WTC11 (cell line): ENCODE data around the gene PGK2. TPM values are rescaled to one million over a fixed set of nuclear protein-coding genes. Genes with fewer than 3 reads are reported as not detected.

Source experiments
- ATAC-seq: fragments of 200-7000 bp; cut with Tn5 transposase; 2 replicates; pipeline ENCODE4 v1.10.0; 2021; ENCODE audit warnings: mild to moderate bottlenecking, moderate library complexity
- CTCF ChIA-PET: fragments of 300-600 bp; sonication (Branson Sonifier 250); formaldehyde crosslinking; loops from one replicate; lab custom pipeline; 2021; ENCODE audit warnings: antibody characterized with exemption; lab: Charles Lee
- POLR2A ChIA-PET: fragments of 350-600 bp; sonication (Branson Sonifier 250); formaldehyde crosslinking; loops from one replicate; lab custom pipeline; 2021; ENCODE audit warnings: antibody characterized with exemption; lab: Charles Lee
- DNase-seq: peaks from one replicate; pipeline ENCODE4 v3.0.0; 2021; ENCODE audit warnings: low spot score
- H3K27ac Mint-ChIP-seq: 2 replicates; pipeline ENCODE4 v1.8.0; 2021; ENCODE audit warnings: mixed read lengths
- H3K27me3 Mint-ChIP-seq: 2 replicates; pipeline ENCODE4 v1.8.0; 2021; ENCODE audit warnings: low read depth, mild to moderate bottlenecking, moderate library complexity, mixed read lengths
- H3K36me3 Mint-ChIP-seq: 2 replicates; pipeline ENCODE4 v1.8.0; 2021; ENCODE audit warnings: mixed read lengths
- H3K4me1 Mint-ChIP-seq: 2 replicates; pipeline ENCODE4 v1.8.0; 2022; ENCODE audit warnings: mixed read lengths
- H3K4me3 Mint-ChIP-seq: 2 replicates; pipeline ENCODE4 v1.8.0; 2021; ENCODE audit warnings: mild to moderate bottlenecking, moderate library complexity, mixed read lengths
- H3K9me3 Mint-ChIP-seq: 2 replicates; pipeline ENCODE4 v1.8.0; 2021; ENCODE audit warnings: mixed read lengths
- CBFB ChIP-seq: sonication (generic); formaldehyde crosslinking; IDR thresholded peaks from 2 replicates; pipeline ENCODE4 v1.8.1; 2022; ENCODE audit warnings: mild to moderate bottlenecking, low read depth, missing genetic modification reagents
- ESRRA ChIP-seq: sonication (generic); formaldehyde crosslinking; IDR thresholded peaks from 2 replicates; pipeline ENCODE4 v1.8.1; 2022; ENCODE audit warnings: mild to moderate bottlenecking, missing genetic modification reagents, borderline replicate concordance
- ETV6 ChIP-seq: sonication (generic); formaldehyde crosslinking; IDR thresholded peaks from 2 replicates; pipeline ENCODE4 v1.8.1; 2022; ENCODE audit warnings: mild to moderate bottlenecking, missing genetic modification reagents
- GABPB1 ChIP-seq: sonication (generic); formaldehyde crosslinking; IDR thresholded peaks from 2 replicates; pipeline ENCODE4 v1.8.1; 2023; ENCODE audit warnings: mild to moderate bottlenecking, missing genetic modification reagents
- GTF2I ChIP-seq: fragments of 250-450 bp; sonication (Bioruptor Pico); conservative IDR thresholded peaks from 2 replicates; pipeline ENCODE4 v1.4.0; 2021; ENCODE audit warnings: mild to moderate bottlenecking
- RORB ChIP-seq: fragments of 250-450 bp; sonication (Bioruptor Pico); IDR thresholded peaks from 2 replicates; pipeline ENCODE4 v1.9.0; 2021; ENCODE audit warnings: mild to moderate bottlenecking
- SMAD4 ChIP-seq: sonication (generic); formaldehyde crosslinking; IDR thresholded peaks from 2 replicates; pipeline ENCODE4 v1.8.0; 2022; ENCODE audit warnings: mild to moderate bottlenecking, missing genetic modification reagents
- TCF7 ChIP-seq: sonication (generic); formaldehyde crosslinking; IDR thresholded peaks from 2 replicates; pipeline ENCODE4 v1.8.0; 2022; ENCODE audit warnings: mild to moderate bottlenecking, low read depth, missing genetic modification reagents, moderate library complexity
- TP53 ChIP-seq: sonication (generic); formaldehyde crosslinking; IDR thresholded peaks from 2 replicates; pipeline ENCODE4 v1.8.1; 2023; ENCODE audit warnings: mild to moderate bottlenecking, missing genetic modification reagents
- ZNF671 ChIP-seq: fragments of 250-450 bp; sonication (Bioruptor Pico); IDR thresholded peaks from 2 replicates; pipeline ENCODE4 v1.8.0; 2021; ENCODE audit warnings: mild to moderate bottlenecking
- total RNA-seq: library from RNA; stranded (reverse); gene quantifications from 3 replicates; pipeline ENCODE4 v1.2.3, GENCODE V29; 2021
- TF ChIP-seq, protein P1 (sequence below): sonication (generic); formaldehyde crosslinking; IDR thresholded peaks from 2 replicates; pipeline ENCODE4 v1.8.0; 2022; ENCODE audit warnings: mild to moderate bottlenecking, missing genetic modification reagents
- TF ChIP-seq, protein P2 (sequence below): sonication (generic); formaldehyde crosslinking; IDR thresholded peaks from 2 replicates; pipeline ENCODE4 v1.8.0; 2022; ENCODE audit warnings: mild to moderate bottlenecking, missing genetic modification reagents
- TF ChIP-seq, protein P3 (sequence below): sonication (generic); formaldehyde crosslinking; conservative IDR thresholded peaks from 2 replicates; pipeline ENCODE4 v1.8.1; 2022; ENCODE audit warnings: mild to moderate bottlenecking, missing genetic modification reagents
- TF ChIP-seq, protein P4 (sequence below): sonication (generic); formaldehyde crosslinking; IDR thresholded peaks from 2 replicates; pipeline ENCODE4 v1.8.0; 2022; ENCODE audit warnings: mild to moderate bottlenecking, missing genetic modification reagents
- TF ChIP-seq, protein P5 (sequence below): sonication (generic); formaldehyde crosslinking; IDR thresholded peaks from 2 replicates; pipeline ENCODE4 v1.8.0; 2022; ENCODE audit warnings: mild to moderate bottlenecking, missing genetic modification reagents
- TF ChIP-seq, protein P6 (sequence below): sonication (generic); formaldehyde crosslinking; IDR thresholded peaks from 2 replicates; pipeline ENCODE4 v1.8.0; 2023; ENCODE audit warnings: missing genetic modification reagents

Gene PGK2
- total RNA-seq, 1 experiment from 2014 or later: not detected

DNA sequence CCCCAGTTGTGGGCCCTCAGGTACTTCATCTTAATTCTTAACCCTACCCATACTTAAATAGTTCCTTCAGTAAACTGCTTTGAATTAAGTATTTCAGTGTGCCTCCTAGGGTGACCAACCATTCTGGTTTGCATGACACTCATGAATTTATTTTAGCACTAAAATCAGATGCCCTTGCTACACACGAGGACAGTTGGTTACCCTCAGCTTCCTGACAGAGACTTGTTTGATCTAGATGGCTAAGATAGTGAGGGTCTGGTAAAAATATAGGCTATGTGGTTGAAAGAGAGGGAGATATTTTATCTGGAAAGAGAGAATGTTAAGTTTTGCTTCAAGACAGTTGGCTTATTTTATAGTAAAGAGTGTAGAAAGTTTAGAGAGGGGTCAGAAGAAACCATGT lies 10.6 kb downstream of the PGK2 start (continued):
- TF ChIP-seq, protein P1, sequence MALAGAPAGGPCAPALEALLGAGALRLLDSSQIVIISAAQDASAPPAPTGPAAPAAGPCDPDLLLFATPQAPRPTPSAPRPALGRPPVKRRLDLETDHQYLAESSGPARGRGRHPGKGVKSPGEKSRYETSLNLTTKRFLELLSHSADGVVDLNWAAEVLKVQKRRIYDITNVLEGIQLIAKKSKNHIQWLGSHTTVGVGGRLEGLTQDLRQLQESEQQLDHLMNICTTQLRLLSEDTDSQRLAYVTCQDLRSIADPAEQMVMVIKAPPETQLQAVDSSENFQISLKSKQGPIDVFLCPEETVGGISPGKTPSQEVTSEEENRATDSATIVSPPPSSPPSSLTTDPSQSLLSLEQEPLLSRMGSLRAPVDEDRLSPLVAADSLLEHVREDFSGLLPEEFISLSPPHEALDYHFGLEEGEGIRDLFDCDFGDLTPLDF: no peak
- TF ChIP-seq, protein P2, sequence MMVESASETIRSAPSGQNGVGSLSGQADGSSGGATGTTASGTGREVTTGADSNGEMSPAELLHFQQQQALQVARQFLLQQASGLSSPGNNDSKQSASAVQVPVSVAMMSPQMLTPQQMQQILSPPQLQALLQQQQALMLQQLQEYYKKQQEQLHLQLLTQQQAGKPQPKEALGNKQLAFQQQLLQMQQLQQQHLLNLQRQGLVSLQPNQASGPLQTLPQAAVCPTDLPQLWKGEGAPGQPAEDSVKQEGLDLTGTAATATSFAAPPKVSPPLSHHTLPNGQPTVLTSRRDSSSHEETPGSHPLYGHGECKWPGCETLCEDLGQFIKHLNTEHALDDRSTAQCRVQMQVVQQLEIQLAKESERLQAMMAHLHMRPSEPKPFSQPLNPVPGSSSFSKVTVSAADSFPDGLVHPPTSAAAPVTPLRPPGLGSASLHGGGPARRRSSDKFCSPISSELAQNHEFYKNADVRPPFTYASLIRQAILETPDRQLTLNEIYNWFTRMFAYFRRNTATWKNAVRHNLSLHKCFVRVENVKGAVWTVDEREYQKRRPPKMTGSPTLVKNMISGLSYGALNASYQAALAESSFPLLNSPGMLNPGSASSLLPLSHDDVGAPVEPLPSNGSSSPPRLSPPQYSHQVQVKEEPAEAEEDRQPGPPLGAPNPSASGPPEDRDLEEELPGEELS (CRISPR knock-in tag): no peak
- TF ChIP-seq, protein P3, sequence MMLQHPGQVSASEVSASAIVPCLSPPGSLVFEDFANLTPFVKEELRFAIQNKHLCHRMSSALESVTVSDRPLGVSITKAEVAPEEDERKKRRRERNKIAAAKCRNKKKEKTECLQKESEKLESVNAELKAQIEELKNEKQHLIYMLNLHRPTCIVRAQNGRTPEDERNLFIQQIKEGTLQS: no peak
- TF ChIP-seq CBFB (CRISPR knock-in tag) (no peak), TCF7 (no peak)

DNA sequence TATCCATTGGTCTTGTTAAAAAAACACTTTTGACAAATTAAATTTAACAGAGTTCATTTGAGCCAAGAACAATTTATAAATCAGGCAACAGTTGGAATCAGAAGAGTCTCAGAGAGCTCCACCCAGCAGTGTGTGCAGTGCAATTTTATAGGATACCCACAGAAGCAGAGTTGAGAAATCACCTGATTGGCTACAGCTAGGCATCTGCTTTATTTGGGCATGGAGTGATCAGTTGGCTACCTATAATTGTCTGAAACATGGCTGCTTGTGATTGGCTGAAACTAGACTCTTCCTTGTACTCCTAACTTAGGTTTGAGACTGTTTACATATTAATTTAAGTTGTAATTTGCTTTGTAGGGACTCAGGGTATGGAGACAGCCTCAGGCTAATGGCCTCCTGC lies 12.0 kb downstream of the PGK2 start:
- TF ChIP-seq, protein P4, sequence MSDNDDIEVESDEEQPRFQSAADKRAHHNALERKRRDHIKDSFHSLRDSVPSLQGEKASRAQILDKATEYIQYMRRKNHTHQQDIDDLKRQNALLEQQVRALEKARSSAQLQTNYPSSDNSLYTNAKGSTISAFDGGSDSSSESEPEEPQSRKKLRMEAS (CRISPR knock-in tag): no peak
- TF ChIP-seq SMAD4 (CRISPR knock-in tag) (no peak), ETV6 (CRISPR knock-in tag) (no peak), TP53 (no peak)
- TF ChIP-seq, protein P5, sequence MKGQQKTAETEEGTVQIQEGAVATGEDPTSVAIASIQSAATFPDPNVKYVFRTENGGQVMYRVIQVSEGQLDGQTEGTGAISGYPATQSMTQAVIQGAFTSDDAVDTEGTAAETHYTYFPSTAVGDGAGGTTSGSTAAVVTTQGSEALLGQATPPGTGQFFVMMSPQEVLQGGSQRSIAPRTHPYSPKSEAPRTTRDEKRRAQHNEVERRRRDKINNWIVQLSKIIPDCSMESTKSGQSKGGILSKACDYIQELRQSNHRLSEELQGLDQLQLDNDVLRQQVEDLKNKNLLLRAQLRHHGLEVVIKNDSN (CRISPR knock-in tag): no peak
- TF ChIP-seq, protein P6, sequence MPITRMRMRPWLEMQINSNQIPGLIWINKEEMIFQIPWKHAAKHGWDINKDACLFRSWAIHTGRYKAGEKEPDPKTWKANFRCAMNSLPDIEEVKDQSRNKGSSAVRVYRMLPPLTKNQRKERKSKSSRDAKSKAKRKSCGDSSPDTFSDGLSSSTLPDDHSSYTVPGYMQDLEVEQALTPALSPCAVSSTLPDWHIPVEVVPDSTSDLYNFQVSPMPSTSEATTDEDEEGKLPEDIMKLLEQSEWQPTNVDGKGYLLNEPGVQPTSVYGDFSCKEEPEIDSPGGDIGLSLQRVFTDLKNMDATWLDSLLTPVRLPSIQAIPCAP (CRISPR knock-in tag): no peak
- TF ChIP-seq, all 79 proteins: peak for 0
- no peak overlapping the region for H3K4me3 Mint-ChIP-seq
- DNase-seq (no peak), ATAC-seq (no peak)
- peaks cover 15% of the 10 kb centered on the region for H3K36me3 Mint-ChIP-seq
- H3K4me1 Mint-ChIP-seq: no peaks in the 10 kb centered on the region
- no peak overlapping the region for H3K27ac Mint-ChIP-seq
- CTCF ChIA-PET: no interaction called here
- POLR2A ChIA-PET: no interaction called here
- H3K27me3 Mint-ChIP-seq: peaks cover 3% of the 10 kb centered on the region; the same call in 1 of the 2 replicates
- H3K9me3 Mint-ChIP-seq: peaks cover 19% of the 10 kb centered on the region

DNA sequence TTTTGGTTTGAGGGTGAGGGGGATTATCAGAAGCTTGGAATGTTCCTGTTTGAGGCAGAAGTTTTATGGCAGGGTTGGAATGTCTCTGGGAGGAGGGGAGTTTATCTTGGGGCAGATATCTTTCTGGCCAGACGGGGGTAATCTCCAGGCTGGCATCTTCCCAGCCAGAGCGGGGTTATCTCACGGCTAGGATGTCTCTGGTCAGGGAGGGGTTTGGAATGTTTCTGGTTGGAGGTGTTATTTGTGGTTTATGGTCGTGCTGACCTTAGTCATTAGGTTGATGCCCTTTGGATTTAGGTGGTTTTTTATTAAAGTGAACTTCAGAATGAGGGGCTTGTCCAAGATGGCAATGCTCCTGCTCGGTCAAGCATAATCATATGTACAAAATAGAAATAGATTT lies 14.8 kb downstream of the PGK2 start:
- DNase-seq: no peak
- Mint-ChIP-seq H3K4me1 (no peaks in the 10 kb centered on the region), H3K4me3 (no peak overlapping the region), H3K27me3 (peaks cover 3% of the 10 kb centered on the region; the same call in 1 of the 2 replicates), H3K36me3 (peaks cover 15% of the 10 kb centered on the region), H3K27ac (no peak overlapping the region), H3K9me3 (peaks cover 19% of the 10 kb centered on the region)
- ATAC-seq: no peak
- TF ChIP-seq ESRRA (CRISPR knock-in tag) (no peak), GTF2I (CRISPR knock-in tag) (no peak), ZNF671 (CRISPR knock-in tag) (no peak)
- POLR2A ChIA-PET: no interaction called here
- CTCF ChIA-PET: no interaction called here

DNA sequence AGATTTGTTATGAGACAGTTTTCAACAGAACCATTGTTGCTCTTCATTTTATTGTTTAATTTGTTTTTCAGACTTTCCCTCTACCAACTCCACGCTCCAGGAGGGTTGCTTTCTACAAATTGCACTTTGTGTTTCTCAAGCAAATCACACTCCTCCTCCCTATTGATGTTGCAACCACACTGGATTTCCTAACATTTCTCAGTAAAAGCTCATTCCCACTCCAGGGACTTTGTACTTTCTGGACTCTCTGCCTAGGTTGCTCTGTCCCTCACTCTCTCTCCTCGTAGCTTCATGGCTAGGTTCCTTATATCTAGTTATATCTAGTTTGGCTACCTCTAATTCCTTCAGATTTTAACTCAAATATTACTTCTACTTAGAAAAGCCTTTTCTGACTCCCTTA lies 20.3 kb downstream of the PGK2 start:
- Mint-ChIP-seq H3K4me3 (no peak overlapping the region), H3K36me3 (peaks cover 5% of the 10 kb centered on the region; the same call in 1 of the 2 replicates), H3K4me1 (no peaks in the 10 kb centered on the region), H3K27ac (no peak overlapping the region; the same call in 1 of the 2 replicates), H3K27me3 (no peaks in the 10 kb centered on the region; the same call in 1 of the 2 replicates), H3K9me3 (peaks cover 11% of the 10 kb centered on the region)
- POLR2A ChIA-PET: interaction anchor here (0.6 kb wide), 1 partner anchor 26 kb away, joined by 4 read pairs; no protein-coding TSS in a partner anchor
- ATAC-seq (no peak), DNase-seq (no peak)
- CTCF ChIA-PET: no interaction called here
- no peak for TF ChIP-seq RORB (CRISPR knock-in tag)
- peak; percentile 81 for TF ChIP-seq GABPB1 (CRISPR knock-in tag)
